Panc1 (cell line): ENCODE results near the gene GPBP1L1. TPM values are rescaled to one million over a fixed set of nuclear protein-coding genes. Genes with fewer than 3 reads are reported as not detected.
"Not testable (repeated sequence)": the region's sequence is repeated elsewhere in the genome, so short reads cannot be mapped to it uniquely, and the experiment has no call there.

Source experiments
- ATAC-seq: fragments of 200-7000 bp; cut with Tn5 transposase; 2 replicates; pipeline ENCODE4 v1.9.1; 2020; ENCODE audit warnings: mild to moderate bottlenecking, moderate library complexity
- BruUV-seq: library from RNA; stranded (reverse); fragments of 400-500 nt; replicated peaks from 2 replicates; lab custom pipeline; 2021; lab: Mats Ljungman, UMichigan
- CTCF ChIA-PET: fragments of 300-600 bp; sonication (Branson Sonifier 250); formaldehyde crosslinking; loops from one replicate; lab custom pipeline; 2022; ENCODE audit warnings: antibody characterized with exemption; lab: Charles Lee
- POLR2A ChIA-PET: fragments of 300-600 bp; sonication (Branson Sonifier 250); formaldehyde crosslinking; loops from one replicate; lab custom pipeline; 2022; ENCODE audit warnings: antibody characterized with exemption; lab: Charles Lee
- DNase-seq: peaks from one replicate; pipeline ENCODE4 v3.0.0-alpha.2; 2010; ENCODE audit warnings: low read depth, low spot score
- H3K27ac ChIP-seq: 2 replicates; pipeline ENCODE4 v1.5.1; 2011; ENCODE audit warnings: mild to moderate bottlenecking, low read length, inconsistent platforms
- H3K27me3 ChIP-seq: fragments of 200-500 bp; sonication (Bioruptor generic); 2 replicates; pipeline ENCODE4 v1.6.0; 2014; ENCODE audit warnings: low read length, inconsistent platforms; ENCODE audit not compliant: control insufficient read depth, insufficient read depth
- H3K36me3 ChIP-seq: fragments of 200-500 bp; sonication (Bioruptor generic); 2 replicates; pipeline ENCODE4 v1.5.1; 2014; ENCODE audit warnings: inconsistent platforms, mild to moderate bottlenecking, low read length, moderate library complexity; ENCODE audit not compliant: control insufficient read depth, insufficient read depth
- H3K4me1 ChIP-seq: 2 replicates; pipeline ENCODE4 v1.5.1; 2011; ENCODE audit warnings: inconsistent platforms, mild to moderate bottlenecking, low read length, moderate library complexity; ENCODE audit not compliant: control insufficient read depth, insufficient read depth
- H3K4me3 ChIP-seq, 2 experiments: 2 replicates each; pipeline ENCODE4 v1.5.1; 2011 to 2012; ENCODE audit warnings: low read depth in 2 of 2, low read length in 2 of 2, mild to moderate bottlenecking in 2 of 2, inconsistent platforms in 1 of 2, moderate library complexity in 1 of 2
- H3K9me3 ChIP-seq: fragments of 200-500 bp; sonication (Bioruptor generic); 2 replicates; pipeline ENCODE4 v1.5.1; 2014; ENCODE audit warnings: low read depth, mild to moderate bottlenecking, inconsistent platforms, low read length, moderate library complexity; ENCODE audit not compliant: control insufficient read depth, insufficient read depth
- POLR2AphosphoS5 ChIP-seq: IDR thresholded peaks from 2 replicates; pipeline ENCODE4 v1.6.1; 2012; ENCODE audit warnings: mild to moderate bottlenecking, low read depth, low read length, moderate library complexity
- SIN3A ChIP-seq: IDR thresholded peaks from 2 replicates; pipeline ENCODE4 v1.6.1; 2012; ENCODE audit warnings: low read depth, mild to moderate bottlenecking, low read length, moderate library complexity, borderline replicate concordance; ENCODE audit not compliant: insufficient read depth
- TCF7L2 ChIP-seq: IDR thresholded peaks from 2 replicates; pipeline ENCODE4 v1.6.1; 2011; ENCODE audit warnings: mild to moderate bottlenecking, low read depth, low read length, inconsistent platforms
- in situ Hi-C: cut with HindIII; loops from 2 replicates; pipeline ENCODE4 v1.10.0; 2016; ENCODE audit warnings: low sequenced_read_pairs, low pct_unique_long_range_greater_than_20kb
- intact Hi-C: fragments of 100-400 bp; cut with micrococcal nuclease; formaldehyde crosslinking; loops from one replicate; pipeline ENCODE4 v1.10.0; 2022; ENCODE audit not compliant: unreplicated experiment
- total RNA-seq: library from RNA; stranded (reverse); gene quantifications from one replicate; pipeline ENCODE4 v1.2.1, GENCODE V29; 2021; ENCODE audit not compliant: unreplicated experiment
- TF ChIP-seq, protein P1 (sequence below): fragments of 450-650 bp; IDR thresholded peaks from 2 replicates; pipeline ENCODE4 v1.5.1; 2017; ENCODE audit warnings: mild to moderate bottlenecking
- TF ChIP-seq, protein P2 (sequence below), 2 experiments: IDR thresholded peaks; 2 replicates each; pipeline ENCODE4 v1.6.1; 2011 to 2012; ENCODE audit warnings: low read depth in 2 of 2, control low read depth in 1 of 2, low read length in 1 of 2, mild to moderate bottlenecking in 1 of 2, moderate library complexity in 1 of 2; ENCODE audit not compliant: insufficient read depth in 1 of 2

The GPBP1L1 gene
- total RNA-seq, 1 experiment from 2014 or later = 130 TPM

DNA sequence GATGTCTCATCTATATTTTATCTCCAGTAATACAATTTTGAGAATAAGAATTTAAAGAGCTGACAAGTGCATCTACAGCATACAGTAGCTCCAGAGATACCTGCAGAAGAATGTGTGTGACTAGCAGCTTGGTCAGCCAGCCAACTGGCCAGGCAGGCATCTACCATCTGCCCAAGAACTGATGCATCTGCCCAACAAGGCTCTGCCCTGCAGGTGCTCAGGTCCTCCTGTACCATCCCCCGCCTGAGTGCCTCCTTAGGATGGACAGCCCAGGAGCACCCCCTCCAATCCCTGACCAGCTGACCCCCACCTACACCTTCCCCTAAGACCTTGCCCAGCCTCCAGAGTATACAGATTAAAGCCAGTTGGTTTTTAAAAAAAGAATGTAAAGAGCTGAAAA, 32.0 kb upstream of the GPBP1L1 start:
- POLR2A ChIA-PET = no interaction called here

DNA sequence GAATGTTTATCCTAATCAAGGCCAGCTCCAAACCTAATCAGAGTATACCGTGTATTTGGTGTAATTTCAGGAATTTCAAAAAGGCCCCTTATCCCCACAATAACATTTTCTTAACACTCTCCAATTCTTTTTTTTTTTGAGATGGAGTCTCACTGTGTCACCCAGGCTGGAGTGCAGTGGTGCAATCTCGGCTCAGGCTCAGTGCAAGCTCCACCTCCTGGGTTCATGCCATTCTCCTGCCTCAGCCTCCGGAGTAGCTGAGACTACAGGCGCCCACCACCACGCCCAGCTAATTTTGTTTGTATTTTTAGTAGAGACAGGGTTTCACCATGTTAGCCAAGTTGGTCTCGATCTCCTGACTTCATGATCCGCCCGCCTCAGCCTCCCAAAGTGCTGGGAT, 31.1 kb upstream of the GPBP1L1 start:
- in situ Hi-C loops, intact Hi-C loops, H3K4me1 ChIP-seq, CTCF ChIA-PET, H3K27ac ChIP-seq, H3K4me3 ChIP-seq, H3K36me3 ChIP-seq, DNase-seq, ATAC-seq, BruUV-seq, H3K9me3 ChIP-seq, H3K27me3 ChIP-seq: not testable (repeated sequence)
- POLR2A ChIA-PET = interaction anchor here (0.7 kb wide), 1 partner anchor 145 kb away, joined by 4 read pairs; no protein-coding TSS in a partner anchor

More for the DNA sequence above, 32.0 kb upstream of the GPBP1L1 start:
- BruUV-seq = no TSS peak
- intact Hi-C loops = no loop called here
- Histone ChIP-seq H3K27ac (no peak overlapping the region), H3K9me3 (no peaks in the 10 kb centered on the region), H3K27me3 (no peaks in the 10 kb centered on the region), H3K36me3 (no peaks in the 10 kb centered on the region), H3K4me3 (no peak overlapping the region), H3K4me1 (no peaks in the 10 kb centered on the region)
- TF ChIP-seq SIN3A (no peak), TCF7L2 (no peak), POLR2AphosphoS5 (no peak)
- TF ChIP-seq, protein P1, sequence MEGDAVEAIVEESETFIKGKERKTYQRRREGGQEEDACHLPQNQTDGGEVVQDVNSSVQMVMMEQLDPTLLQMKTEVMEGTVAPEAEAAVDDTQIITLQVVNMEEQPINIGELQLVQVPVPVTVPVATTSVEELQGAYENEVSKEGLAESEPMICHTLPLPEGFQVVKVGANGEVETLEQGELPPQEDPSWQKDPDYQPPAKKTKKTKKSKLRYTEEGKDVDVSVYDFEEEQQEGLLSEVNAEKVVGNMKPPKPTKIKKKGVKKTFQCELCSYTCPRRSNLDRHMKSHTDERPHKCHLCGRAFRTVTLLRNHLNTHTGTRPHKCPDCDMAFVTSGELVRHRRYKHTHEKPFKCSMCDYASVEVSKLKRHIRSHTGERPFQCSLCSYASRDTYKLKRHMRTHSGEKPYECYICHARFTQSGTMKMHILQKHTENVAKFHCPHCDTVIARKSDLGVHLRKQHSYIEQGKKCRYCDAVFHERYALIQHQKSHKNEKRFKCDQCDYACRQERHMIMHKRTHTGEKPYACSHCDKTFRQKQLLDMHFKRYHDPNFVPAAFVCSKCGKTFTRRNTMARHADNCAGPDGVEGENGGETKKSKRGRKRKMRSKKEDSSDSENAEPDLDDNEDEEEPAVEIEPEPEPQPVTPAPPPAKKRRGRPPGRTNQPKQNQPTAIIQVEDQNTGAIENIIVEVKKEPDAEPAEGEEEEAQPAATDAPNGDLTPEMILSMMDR = no peak
- TF ChIP-seq, protein P2, sequence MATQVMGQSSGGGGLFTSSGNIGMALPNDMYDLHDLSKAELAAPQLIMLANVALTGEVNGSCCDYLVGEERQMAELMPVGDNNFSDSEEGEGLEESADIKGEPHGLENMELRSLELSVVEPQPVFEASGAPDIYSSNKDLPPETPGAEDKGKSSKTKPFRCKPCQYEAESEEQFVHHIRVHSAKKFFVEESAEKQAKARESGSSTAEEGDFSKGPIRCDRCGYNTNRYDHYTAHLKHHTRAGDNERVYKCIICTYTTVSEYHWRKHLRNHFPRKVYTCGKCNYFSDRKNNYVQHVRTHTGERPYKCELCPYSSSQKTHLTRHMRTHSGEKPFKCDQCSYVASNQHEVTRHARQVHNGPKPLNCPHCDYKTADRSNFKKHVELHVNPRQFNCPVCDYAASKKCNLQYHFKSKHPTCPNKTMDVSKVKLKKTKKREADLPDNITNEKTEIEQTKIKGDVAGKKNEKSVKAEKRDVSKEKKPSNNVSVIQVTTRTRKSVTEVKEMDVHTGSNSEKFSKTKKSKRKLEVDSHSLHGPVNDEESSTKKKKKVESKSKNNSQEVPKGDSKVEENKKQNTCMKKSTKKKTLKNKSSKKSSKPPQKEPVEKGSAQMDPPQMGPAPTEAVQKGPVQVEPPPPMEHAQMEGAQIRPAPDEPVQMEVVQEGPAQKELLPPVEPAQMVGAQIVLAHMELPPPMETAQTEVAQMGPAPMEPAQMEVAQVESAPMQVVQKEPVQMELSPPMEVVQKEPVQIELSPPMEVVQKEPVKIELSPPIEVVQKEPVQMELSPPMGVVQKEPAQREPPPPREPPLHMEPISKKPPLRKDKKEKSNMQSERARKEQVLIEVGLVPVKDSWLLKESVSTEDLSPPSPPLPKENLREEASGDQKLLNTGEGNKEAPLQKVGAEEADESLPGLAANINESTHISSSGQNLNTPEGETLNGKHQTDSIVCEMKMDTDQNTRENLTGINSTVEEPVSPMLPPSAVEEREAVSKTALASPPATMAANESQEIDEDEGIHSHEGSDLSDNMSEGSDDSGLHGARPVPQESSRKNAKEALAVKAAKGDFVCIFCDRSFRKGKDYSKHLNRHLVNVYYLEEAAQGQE (IDR thresholded peaks at IDR 0.05; ENCODE audit: insufficient read depth in 1 of 2, low read depth in 2 of 2, low read length in 1 of 2) = no peak
- DNase-seq (no peak), ATAC-seq (no peak)
- in situ Hi-C loops = no loop called here
- CTCF ChIA-PET = no interaction called here

DNA sequence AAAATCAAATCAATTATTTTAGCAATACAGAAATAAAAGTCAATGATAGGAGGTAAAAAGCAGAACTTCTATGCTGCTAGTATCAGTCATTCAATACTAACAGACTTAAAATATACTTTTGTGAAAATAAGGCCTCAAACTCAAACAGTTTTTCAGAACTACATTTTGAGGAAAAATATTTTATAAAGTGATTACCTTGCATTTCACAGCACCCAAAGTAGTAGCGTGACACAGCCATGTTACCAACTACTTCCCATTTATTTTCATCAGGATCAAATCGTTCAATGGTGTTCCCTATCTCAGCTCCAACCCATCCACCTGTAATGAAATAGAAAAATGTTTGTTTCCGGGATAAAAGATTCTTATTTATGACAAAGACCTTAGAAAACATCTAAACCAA, 30.4 kb upstream of the GPBP1L1 start:
- no peaks in the 10 kb centered on the region for H3K9me3 ChIP-seq
- TF ChIP-seq POLR2AphosphoS5 (no peak), SIN3A (no peak), TCF7L2 (no peak)
- TF ChIP-seq, protein P2 (IDR thresholded peaks at IDR 0.05; ENCODE audit: insufficient read depth in 1 of 2, low read depth in 2 of 2, low read length in 1 of 2) = no peak
- TF ChIP-seq, protein P1 = no peak
- no TSS peak for BruUV-seq
- DNase-seq = no peak
- no peaks in the 10 kb centered on the region for H3K4me1 ChIP-seq
- H3K36me3 ChIP-seq = no peaks in the 10 kb centered on the region; the same call in 1 of the 2 replicates
- no peak overlapping the region for H3K27ac ChIP-seq
- H3K27me3 ChIP-seq = no peaks in the 10 kb centered on the region
- intact Hi-C loops = no loop called here
- in situ Hi-C loops = no loop called here
- ATAC-seq = no peak
- H3K4me3 ChIP-seq = no peak overlapping the region
- POLR2A ChIA-PET = interaction anchor here (0.7 kb wide), 1 partner anchor 144 kb away, joined by 4 read pairs; no protein-coding TSS in a partner anchor
- CTCF ChIA-PET = no interaction called here
